DND-41 (cell line): ENCODE results near the gene CTSH.

Experiments
- EZH2 ChIP-seq: IDR thresholded peaks from 3 replicates; pipeline ENCODE4 v1.6.1; 2012; ENCODE audit warnings: borderline replicate concordance, low read depth, mild to moderate bottlenecking, moderate library complexity, low read length, inconsistent platforms; ENCODE audit not compliant: severe bottlenecking
- TF ChIP-seq, protein P1 (sequence below): IDR thresholded peaks from 2 replicates; pipeline ENCODE4 v1.5.1; 2012; ENCODE audit warnings: borderline replicate concordance, low read length, moderate library complexity, mild to moderate bottlenecking; ENCODE audit not compliant: poor library complexity, severe bottlenecking; ENCODE audit errors: extremely low read depth

DNA sequence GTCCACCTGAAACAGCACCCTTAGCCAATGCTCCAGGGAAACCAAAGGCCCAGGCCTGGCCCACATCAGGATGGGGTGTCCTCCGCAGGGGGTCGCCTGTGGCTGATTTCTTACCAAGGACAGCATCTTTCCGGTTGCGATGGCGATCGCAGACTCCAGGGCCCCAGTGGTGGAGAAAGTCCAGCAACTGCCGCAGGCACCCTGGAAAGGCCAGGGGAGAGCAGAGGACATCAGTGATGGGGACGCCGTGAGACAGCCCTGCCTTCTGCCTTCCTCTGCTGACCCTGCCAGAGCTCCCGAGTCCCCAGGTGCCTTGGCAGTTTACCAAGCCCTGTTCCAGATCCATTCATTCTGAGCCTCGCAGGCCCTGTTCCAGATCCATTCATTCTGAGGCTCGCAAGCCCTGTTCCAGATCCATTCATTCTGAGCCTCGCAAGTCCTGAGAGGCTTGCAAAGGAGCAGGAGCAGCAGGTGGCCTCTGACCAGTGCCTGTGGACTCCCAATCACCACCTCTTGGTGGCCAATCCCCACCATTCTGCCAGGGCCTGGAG, 12.5 kb downstream of the CTSH start:
- TF ChIP-seq, protein P1, sequence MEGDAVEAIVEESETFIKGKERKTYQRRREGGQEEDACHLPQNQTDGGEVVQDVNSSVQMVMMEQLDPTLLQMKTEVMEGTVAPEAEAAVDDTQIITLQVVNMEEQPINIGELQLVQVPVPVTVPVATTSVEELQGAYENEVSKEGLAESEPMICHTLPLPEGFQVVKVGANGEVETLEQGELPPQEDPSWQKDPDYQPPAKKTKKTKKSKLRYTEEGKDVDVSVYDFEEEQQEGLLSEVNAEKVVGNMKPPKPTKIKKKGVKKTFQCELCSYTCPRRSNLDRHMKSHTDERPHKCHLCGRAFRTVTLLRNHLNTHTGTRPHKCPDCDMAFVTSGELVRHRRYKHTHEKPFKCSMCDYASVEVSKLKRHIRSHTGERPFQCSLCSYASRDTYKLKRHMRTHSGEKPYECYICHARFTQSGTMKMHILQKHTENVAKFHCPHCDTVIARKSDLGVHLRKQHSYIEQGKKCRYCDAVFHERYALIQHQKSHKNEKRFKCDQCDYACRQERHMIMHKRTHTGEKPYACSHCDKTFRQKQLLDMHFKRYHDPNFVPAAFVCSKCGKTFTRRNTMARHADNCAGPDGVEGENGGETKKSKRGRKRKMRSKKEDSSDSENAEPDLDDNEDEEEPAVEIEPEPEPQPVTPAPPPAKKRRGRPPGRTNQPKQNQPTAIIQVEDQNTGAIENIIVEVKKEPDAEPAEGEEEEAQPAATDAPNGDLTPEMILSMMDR, result no peak
- no peak for TF ChIP-seq EZH2
